ENCODE measurements around the gene TGFBRAP1.

Gene TGFBRAP1

DNA sequence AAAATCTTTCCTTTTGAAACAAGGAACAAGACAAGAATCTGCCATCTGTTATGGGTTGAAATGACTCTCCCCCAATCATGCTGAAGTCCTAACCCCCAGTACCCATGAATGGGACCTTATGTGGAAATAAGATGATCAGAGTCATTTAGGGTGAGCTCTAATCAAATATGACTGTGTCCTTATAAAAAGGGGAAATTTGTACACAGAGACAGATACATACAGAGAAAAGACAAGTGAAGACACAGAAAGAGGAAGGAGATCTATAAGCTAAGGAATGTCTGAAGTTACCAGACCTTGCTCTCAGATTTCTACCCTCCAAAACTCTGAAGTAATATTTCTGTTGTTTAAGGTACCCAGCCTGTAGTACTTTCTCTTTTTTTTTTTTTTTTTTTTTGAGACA lies 15.7 kb downstream of the TGFBRAP1 start:
- FAIRE-seq: no peak

DNA sequence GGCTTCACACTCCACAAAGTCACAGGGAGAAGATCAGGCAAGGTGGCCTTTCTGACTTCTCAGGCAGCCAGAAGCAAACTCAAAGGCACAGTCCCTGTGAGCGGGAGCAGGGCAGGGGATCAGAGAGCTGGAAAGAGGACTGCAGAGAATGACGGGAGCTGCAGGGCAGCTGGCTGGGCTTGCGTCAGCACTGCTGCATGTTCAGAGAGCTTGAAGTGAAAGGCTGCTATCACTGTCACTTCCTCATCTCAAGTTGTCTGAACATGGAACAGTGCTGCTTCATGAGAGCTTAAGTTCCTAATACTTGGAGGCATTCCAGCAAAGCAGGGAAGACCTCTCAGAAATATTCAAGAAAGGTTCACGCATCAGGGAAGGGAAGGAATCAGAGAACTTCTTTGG lies 20.4 kb downstream of the TGFBRAP1 start:
- no peak for FAIRE-seq

DNA sequence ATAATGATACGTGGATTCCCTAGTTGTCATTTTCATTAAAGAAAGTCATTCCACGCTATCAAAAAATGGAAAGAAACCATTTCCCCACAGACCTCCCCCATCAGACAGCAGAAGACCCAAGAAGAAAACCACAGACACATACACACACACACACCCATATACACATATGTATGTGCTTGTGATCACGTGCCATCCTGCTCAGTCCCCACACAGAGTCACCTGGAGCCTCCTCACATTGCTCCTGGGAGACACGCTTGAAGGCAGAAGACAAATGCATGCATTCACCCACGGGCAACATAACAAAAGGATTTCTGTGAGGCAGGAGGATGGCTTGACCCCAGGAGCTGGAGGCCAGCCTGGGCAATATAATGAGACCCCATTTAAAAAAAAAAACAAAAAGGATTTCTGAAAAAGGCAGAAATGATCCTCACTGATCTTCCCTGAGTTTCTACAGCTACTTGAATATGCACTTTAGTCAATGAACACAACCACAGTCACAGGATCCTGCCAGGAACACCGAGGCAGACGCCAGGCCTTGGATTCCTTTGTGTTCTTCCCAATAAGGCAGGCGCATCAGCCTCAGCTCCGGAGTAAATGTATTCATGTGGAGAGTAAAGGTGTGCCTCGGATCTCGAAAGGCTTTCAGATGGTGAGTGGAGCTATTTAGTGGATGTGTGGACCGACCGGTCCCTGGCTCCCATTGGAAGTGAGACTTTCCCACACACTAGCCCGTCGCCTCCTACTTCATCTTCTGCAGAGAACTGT lies 21.0 kb downstream of the TGFBRAP1 start:
- no peak for FAIRE-seq

DNA sequence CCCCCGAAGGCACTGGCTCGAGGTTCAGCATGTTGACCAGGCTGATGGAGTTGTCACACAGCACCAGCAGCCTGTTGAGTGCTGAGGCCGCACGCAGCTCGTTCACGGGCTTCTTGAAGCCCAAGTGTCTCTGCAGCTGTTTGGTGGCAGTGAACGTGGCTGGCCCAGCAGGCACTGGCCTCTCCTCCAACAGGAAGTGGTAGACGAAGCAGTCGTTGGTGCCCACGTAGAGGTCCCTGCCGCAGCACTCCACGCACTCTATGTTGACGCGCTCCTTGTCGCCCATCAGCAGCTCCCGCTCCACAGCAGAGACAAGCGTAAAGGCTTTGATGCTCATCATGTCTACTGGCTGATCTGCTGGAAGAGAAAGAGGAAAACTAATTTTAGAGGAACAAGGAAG lies 21.6 kb downstream of the TGFBRAP1 start:
- FAIRE-seq: no peak

DNA sequence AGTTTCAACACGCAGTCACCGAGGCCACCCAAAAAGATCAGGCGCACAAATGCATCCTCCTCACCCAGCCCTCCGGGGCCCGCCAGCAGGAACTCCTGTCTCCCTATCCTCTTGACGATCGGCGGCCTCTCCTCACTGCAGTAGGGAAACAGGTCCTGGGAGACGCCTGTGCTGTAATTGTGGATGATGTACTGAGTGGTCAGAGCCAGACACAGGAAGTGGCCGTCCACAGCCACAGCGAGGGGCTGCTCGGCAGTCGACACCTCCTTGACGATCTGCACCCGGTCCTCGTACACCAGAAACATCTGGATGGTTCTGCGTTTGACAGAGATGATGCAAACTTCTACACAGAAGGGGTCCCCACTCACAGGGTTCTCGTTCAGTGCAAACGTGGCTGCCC lies 22.0 kb downstream of the TGFBRAP1 start:
- FAIRE-seq: no peak

DNA sequence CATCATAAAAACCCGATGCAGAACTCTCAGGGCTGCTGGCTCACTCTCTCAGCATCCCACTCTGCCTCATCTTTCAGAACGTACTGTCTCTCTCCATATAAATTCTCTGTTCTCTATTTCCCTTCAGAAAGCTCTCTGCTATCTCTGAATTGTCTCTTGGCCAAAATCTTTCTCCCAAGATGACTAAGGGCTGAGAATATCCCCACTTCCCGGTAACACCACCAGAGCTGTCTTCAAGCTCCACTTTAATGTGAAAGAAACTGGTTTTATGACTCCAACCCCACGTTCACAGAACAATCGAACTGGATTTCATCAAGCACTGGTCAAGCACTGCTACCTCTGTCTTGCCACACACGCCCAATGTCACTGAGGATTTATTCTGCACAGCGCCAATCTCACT lies 22.4 kb downstream of the TGFBRAP1 start:
- no peak for FAIRE-seq

DNA sequence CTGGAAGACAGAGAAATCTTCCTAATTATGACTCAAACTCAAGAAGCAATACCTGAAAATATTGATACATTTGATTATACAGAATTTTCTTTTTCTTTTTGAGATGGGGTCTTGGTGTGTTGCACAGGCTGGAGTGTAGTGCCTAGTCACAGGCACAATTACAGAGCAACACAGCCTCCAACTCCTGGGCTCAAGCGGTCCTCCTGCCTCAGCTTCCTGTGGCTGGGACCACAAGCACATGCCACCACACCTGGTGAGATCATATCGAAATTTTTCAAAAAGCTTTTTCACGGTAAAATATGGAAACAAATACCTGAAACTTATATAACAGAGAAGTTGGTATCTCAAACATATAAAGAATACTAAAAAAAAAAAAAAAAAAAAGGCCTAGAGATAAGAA lies 27.9 kb downstream of the TGFBRAP1 start:
- FAIRE-seq: no peak

DNA sequence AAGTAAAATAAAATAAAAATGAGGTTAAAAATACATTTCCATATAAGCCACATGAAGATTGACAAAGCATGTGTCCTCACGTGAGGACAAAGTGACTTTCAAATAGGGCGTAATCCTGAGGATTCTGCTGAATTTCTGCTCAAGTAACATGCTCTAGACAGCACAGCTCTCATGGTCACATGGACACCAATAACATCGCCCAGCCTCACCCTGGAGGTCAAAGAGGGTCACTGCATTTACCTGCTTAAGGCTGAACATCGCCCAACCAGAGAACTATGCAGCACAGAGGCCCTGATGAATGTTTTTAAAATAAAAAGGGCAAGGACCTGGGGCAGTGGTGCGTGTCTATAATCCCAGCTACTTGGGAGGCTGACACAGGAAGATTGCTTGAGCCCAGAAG lies 30.2 kb downstream of the TGFBRAP1 start:
- FAIRE-seq: no peak

DNA sequence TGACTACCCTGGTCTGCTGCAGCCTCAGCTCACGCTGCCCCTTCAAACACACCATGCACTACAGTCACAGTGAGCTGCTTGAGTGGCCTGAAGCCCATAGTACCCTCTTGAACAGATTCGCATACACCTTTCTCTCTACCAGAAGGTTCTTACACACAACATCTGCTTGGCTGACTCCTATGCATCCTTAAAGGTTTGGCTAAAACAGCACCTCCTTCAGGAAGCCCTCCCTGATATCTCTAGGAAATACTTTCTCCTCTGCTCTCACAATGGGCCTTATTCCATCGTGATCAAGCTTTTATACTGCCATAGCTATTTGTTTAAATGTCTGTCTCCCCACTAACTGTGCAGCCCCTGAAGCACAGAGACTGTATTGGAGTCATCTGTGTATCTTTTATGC lies 31.5 kb downstream of the TGFBRAP1 start:
- no peak for FAIRE-seq

DNA sequence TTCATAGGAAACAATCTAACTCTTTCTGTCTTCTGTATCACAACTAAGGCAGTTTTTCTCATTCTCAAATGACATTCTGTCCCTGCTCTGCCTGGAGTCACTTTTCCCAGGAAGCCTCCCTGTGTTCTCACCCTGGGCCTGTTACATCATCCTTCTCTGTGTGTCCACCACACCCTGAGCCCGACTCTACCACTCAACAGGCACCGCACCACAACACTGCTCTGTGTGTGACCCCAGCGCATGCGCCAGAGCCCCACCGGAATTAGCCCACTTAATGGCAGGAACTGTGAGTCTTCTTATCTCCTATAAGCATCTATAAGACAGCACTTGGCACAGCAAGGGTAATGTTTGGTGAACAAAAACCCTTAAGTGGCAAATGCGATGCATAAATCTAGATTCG lies 32.3 kb downstream of the TGFBRAP1 start:
- no peak for FAIRE-seq

DNA sequence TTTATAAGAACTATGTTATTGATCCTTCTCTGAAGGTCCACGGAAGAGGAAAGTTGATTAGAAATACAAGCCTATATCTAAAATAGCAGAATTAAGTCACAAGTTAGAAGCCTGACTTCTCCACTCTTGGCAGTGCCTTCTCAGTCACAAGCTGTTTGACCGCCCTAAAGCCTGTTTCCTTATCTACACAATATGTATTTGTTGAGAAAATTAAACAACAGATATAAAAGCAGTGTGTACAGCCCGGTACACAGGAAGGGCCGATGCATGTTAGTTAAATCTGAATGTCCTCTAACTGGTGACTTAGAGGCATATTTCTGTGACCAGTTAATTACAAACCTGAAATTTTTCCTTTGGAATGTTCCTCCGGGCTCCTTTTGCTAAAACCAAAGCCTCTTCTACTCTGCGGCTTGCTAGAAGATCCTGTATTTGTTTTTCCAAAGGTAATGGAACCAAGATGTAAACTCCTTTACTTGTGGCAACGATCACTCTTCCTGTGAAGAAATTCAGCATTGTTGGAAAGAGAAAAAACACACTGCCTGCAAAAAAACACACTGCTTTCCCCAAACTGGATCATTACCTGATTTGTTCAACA lies 33.4 kb downstream of the TGFBRAP1 start:
- no peak for FAIRE-seq

DNA sequence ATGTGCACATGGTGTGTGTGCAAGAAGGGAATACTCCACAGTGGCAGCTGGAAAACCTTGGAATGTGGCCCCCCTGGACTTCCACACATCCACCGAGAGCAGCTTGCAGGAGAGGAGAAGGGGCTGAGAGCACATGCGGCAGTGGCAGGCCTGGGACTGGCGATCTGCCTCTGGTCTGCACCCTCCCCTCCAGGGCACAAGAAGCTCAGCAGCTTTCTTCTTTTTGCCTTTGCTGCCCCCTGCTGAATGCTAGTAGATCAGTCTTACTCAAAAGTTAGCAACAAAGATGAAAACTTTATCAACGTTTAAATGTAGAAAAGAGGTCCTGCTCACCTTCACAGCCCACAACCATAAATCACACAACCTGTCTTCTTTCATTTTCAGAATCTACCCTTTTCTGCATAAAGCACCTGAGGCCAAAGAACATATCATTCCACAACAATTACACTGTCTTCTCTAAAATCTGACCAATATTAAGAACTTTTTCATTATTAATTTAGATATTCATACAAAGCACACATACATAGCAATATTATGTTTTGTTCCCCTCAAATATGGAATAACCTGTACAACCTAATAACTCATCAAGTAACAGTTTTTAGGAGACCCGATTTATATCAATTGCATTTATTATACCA lies 34.6 kb downstream of the TGFBRAP1 start:
- FAIRE-seq: no peak

DNA sequence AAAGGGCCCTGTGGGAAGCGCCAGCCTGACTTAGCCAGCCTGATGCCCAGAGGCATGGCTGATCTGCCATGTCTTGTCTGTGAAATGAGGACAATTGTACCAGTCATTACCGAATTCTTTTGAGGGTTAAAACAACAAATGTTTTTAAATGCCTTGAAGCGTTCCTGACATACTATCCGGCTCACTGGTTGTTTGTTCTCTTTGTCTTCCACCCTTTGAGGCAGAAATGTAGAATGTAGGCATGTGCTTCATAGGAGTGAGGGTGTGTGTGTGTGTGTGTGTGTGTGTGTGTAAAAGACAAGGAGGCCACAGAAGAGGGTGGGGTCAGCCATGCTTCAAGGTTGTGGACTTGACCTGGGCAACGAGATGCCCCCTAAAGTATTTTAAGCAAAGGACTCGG lies 35.5 kb downstream of the TGFBRAP1 start:
- FAIRE-seq: no peak

DNA sequence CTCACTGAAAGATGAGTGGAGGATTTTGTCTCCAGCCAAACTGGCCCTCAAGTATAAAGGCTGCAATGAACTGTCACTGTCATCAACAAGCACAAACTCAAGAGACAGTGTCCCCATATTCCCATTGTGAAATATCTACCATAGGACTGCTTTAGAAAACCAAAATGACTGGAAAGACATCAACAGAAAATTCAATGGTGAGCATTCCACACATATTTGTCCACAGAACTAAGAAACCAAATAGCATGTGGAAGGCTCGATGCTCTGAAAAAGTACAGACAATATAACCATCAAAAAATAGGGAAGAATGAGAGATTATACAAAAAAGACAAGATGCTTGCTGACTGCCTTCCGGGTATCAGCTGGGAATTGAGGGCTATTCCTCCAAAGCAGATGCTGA lies 37.6 kb downstream of the TGFBRAP1 start:
- FAIRE-seq: no peak

DNA sequence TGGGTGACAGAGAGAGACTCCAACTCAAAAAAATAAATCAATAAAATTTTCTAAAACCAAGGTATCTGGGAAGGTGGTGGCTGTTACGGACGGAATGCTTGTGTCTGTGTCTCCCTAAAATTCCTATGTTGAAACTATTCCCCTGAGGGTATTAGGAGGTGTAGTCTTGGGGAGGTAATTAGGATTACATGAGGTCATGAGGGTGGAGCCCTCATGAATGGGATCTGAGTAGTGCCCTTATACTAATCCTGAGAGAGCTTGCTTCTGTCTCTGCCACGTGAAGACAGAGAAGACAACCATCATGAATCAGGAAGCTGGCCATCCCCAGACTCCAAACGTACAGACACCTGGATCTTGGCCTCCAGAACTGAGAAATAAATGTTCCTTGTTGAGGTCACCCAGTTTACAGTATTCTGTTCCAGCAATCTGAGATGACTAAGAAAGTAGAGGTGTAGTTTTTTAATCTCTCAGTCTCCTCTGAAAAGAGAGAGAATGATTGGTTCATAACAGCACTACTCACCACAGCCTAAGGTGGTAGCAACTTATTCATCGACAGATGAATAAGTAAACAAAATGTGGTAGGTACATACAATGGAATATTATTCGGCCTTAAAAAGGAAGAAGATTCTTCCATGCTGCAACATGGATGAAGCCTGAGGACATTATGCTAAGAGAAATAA lies 38.4 kb downstream of the TGFBRAP1 start:
- FAIRE-seq: no peak

DNA sequence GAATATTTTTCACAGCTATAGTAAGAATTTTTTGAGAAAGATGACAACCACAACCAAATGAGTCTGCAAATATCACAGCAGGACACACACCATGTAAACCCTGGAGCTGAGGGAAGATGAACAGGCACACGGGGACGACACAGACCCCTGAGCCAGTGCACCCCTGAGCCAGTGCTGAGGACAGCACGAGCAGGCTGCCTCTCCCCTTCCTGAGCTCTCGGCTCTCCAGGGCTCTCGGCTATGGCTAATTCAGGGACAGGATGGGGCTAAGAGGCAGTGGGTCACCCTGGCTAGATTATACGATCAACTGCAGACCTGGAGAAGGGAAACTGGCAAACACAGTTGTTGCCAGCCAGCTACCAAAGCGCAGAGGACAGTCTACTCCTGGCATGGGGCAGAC lies 41.4 kb downstream of the TGFBRAP1 start:
- FAIRE-seq: no peak

DNA sequence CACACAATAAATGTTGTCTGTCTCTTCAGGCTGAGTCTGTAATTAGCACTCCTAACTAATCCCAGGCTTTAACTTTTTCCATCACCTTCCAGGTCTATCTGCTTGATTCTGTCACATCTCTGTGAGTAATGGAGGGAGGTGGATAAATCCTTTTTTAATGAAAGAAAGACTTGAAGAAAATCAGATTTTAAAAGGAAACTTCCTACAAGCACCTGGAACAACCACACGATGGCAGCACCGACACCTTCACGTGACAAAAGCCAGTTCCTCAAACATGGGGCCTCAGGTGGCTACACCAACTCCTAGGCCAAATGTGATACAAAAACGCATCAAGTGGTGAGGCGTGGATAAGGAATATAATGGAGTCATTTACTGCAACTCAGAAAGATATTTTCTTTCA lies 41.8 kb downstream of the TGFBRAP1 start:
- FAIRE-seq: no peak

DNA sequence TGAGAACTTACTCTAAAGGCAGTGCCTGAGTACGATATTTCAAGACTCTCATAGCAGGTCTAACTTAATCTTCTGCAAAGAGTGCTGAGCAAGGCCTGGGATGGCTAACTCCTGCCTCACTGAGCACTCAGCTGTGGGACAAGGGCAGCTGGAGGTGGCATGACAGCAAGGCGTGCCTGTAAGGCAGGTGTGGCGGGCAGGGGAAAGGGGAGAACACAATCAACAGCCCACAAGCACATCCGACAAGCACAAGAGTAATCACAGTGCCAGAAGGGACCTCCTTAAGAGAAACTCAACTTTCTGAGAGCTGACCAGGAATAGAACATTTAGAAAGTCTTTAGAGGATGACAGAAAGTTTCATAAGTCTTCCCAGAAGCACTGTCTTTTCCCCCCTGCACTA lies 46.0 kb downstream of the TGFBRAP1 start:
- no peak for FAIRE-seq

DNA sequence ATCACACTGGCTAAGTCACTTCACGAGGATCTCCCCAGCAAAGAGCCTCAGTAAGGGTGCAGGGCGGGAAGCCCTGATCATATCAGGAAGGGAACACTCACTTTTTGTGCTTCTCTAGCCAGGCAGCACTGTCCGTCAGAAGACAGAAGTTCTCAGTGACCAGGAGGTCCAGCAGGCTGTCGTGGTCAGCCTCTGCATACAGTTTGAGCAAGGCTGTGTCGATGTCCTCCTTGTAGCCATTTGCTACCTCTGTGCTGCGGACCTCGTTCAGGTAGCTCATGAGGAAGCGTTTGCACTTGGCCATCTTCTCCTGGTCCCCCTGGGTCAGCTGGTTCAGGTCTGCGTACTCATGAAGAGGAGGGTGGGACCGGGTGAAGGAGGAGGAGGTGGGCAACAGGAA lies 49.3 kb downstream of the TGFBRAP1 start:
- FAIRE-seq: no peak

DNA sequence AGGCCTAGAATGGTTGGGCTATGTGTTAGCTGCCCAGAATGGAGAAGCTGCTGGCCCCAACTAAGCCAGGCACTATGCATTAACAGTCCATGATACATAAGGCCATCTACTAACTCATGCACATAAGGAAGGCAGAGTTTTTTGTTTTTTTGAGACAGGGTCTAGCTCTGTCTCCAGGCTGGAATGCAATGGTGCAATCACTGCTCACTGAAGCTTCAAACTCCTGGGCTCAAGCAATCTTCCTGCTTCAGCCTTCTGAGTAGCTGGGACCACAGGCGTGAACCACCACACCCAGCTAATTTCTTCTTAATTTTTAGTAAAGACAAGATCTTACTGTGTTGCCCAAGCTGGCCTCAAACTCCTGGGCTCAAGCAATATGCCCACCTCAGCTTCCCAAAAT lies 50.4 kb downstream of the TGFBRAP1 start:
- no peak for FAIRE-seq

DNA sequence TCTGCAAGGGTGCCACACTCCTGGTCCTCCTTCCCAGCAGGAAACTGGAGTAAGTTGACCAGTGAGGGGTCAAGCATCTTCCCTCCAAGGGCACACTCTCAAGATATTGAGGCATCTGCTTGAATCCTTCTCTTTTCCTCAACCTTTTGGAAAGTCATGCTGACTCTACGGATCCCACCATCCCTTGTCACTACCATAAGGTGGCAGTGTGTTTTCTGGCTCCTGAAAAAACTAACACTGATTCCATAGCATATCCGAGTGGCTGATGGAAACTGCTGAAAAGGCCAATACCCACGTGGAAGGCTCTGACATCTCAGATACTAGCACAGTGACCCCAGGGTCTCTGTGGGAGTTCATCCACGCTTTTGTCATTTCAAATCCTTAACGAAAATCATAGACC lies 50.9 kb downstream of the TGFBRAP1 start:
- no peak for FAIRE-seq

DNA sequence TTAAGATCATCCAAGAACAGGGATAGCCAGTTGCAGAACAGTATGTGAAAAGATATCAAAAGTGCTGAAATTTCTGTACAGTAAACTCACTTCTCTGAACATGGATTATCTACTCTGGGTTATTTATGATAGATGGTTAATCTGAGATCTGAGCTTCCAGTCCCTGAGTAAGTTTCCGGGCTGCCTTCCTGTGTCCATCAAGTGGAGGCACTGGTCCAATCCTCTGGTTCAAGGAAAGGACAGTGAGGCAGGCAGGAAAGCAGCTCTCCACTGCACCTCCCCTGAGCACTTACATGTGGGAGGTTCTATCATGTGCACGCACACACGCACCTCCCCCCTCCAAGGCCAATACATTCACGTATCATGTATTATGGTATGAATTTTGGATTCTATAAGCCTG lies 55.5 kb downstream of the TGFBRAP1 start:
- FAIRE-seq: no peak

DNA sequence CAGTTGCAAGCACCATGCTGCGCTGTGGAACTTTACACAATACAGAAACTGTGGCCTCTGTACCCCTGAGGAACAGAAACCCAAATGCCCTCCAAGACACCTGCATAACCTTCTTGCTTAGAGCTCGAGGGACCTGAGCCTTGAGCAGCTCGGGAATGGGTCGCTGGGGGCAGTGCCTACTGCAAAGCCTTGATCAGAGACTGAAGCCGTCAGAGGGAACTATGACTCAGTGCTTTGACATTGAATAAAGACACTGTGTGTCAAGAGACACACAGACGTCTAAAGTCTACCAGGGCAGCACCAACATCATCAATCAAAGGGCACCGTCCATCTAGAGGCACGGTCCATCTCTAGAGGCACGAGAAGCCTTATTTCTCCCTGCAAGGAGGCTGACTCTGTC lies 57.4 kb downstream of the TGFBRAP1 start:
- FAIRE-seq: no peak
